ENCODE measurements around the gene RPL14.

- TF ChIP-seq CTCF (IDR thresholded peaks at IDR 0.05; ENCODE audit: low read depth, low read length, missing input control) (no peak), MAX (IDR thresholded peaks at IDR 0.05) (no peak), YY1 (IDR thresholded peaks at IDR 0.05) (no peak), TAF1 (conservative IDR thresholded peaks at IDR 0.05) (no peak), ZBTB33 (IDR thresholded peaks at IDR 0.05) (no peak), GABPA (IDR thresholded peaks at IDR 0.05 in 1 of 2, conservative IDR thresholded peaks at IDR 0.05 in 1 of 2) (no peak), EGR1 (IDR thresholded peaks at IDR 0.05; ENCODE audit: low read depth in 2 of 2) (no peak), SP1 (IDR thresholded peaks at IDR 0.05) (no peak), ATF3 (IDR thresholded peaks at IDR 0.05) (no peak), REST (IDR thresholded peaks at IDR 0.05) (no peak), JUND (IDR thresholded peaks at IDR 0.05) (no peak), RAD21 (IDR thresholded peaks at IDR 0.05) (no peak)
Observed at GRCh38 chr3:40455328-40455727, 1.8 kb upstream of the RPL14 start.
